ENCODE data around the gene GGT6. TPM values are rescaled to one million over a fixed set of nuclear protein-coding genes. Genes with fewer than 3 reads are reported as not detected.
A peak's percentile ranks its signal among the peaks of the same experiment; 100 is the strongest.

Gene GGT6
- total RNA-seq, 4 donors from 2014 or later, result 46.0 to 141 (median 68.5) TPM

DNA sequence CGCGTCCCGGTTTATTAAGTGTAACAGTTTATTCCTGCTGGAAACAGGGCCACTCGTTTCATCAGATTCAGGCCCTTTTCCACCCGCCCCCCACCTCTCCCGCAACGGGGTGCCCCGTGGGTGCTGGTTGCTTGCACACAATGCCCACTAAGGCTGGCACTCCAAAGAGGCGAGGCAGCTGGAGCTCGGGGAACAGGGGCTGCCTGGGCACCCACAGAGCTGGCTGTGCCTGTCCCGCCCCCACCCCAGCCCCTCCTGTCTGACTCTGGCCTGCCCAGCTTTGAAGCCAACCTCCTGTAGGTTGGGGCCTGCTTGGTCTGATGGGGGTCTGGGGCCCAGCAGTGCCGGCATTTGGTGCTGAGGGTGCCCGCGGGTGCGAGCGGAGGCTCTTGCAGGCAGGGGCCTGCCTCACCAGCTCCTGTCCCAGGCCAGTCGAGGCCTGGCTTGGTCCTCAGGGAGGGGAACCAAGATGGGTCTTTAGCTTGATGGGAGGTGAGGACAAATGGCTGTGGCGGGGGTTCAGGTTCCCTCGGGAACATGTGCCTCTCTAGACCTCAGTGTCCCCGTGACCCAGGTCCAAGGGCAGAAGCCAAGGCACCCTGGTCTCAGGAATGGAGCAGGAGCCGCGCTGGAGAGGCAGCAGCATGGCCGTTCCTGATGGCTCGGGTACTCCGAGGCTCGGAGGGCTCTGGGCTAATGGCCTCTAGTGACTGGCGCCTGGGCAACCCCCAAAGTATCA is 25.3 kb downstream of the GGT6 start:
- H3K9me3 ChIP-seq, result no peaks in the 10 kb centered on the region
- intact Hi-C loops (cut with DNase I), result no loop called here
- 32 to 54% methylated on average over 3 to 10 of the region's 27 CpGs for WGBS, 2 donors
- peak overlapping the region; percentile 24 to 85 (median 58) for H3K27ac ChIP-seq
- peaks cover 27 to 94% (median 58%) of the 10 kb centered on the region in 3 donors for H3K4me1 ChIP-seq
- no peak overlapping the region for H3K4me3 ChIP-seq
- no peak for DNase-seq
- peaks cover 5 to 40% (median 13%) of the 10 kb centered on the region in 3 donors for H3K36me3 ChIP-seq
- H3K27me3 ChIP-seq, result peaks cover 0 to 45% (median 0%) of the 10 kb centered on the region in 4 donors
- TF ChIP-seq, protein P1, sequence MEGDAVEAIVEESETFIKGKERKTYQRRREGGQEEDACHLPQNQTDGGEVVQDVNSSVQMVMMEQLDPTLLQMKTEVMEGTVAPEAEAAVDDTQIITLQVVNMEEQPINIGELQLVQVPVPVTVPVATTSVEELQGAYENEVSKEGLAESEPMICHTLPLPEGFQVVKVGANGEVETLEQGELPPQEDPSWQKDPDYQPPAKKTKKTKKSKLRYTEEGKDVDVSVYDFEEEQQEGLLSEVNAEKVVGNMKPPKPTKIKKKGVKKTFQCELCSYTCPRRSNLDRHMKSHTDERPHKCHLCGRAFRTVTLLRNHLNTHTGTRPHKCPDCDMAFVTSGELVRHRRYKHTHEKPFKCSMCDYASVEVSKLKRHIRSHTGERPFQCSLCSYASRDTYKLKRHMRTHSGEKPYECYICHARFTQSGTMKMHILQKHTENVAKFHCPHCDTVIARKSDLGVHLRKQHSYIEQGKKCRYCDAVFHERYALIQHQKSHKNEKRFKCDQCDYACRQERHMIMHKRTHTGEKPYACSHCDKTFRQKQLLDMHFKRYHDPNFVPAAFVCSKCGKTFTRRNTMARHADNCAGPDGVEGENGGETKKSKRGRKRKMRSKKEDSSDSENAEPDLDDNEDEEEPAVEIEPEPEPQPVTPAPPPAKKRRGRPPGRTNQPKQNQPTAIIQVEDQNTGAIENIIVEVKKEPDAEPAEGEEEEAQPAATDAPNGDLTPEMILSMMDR (IDR thresholded peaks at IDR 0.05), result no peak
- no peak for TF ChIP-seq POLR2A (IDR thresholded peaks at IDR 0.05)

DNA sequence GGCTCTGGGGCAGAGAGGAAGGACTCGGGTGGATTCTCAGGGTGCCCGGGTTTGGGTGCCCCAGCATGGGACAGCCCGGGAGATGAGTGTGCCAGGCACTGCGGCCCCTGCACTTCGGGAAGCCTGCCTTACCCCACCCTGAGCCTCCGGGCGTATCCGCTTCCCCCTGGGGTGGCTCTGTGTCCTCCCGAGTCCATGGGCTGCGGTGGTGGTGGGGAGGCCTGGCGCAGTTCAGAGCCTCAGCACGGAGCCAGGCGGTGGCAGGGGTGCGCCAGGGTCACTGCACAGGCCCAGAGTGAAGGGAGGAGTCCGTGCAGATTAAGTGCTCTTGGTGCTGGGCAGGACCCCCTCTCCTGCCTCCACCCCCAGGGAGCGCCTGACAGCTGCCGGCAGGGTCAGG is 25.9 kb downstream of the GGT6 start:
- peaks cover 2 to 34% (median 8%) of the 10 kb centered on the region in 3 donors for H3K36me3 ChIP-seq
- intact Hi-C loops (cut with DNase I), result no loop called here
- peaks cover 0 to 45% (median 0%) of the 10 kb centered on the region in 4 donors for H3K27me3 ChIP-seq
- no peaks in the 10 kb centered on the region for H3K9me3 ChIP-seq
- H3K4me3 ChIP-seq, result no peak overlapping the region
- DNase-seq, result no peak
- TF ChIP-seq, protein P1 (IDR thresholded peaks at IDR 0.05), result no peak
- no peak for TF ChIP-seq POLR2A (IDR thresholded peaks at IDR 0.05)
- peak overlapping the region; percentile 24 to 85 (median 58) for H3K27ac ChIP-seq
- H3K4me1 ChIP-seq, result peaks cover 27 to 94% (median 58%) of the 10 kb centered on the region in 3 donors
- WGBS, 2 donors, result 28 to 63% methylated on average over 3 to 6 of the region's 17 CpGs

DNA sequence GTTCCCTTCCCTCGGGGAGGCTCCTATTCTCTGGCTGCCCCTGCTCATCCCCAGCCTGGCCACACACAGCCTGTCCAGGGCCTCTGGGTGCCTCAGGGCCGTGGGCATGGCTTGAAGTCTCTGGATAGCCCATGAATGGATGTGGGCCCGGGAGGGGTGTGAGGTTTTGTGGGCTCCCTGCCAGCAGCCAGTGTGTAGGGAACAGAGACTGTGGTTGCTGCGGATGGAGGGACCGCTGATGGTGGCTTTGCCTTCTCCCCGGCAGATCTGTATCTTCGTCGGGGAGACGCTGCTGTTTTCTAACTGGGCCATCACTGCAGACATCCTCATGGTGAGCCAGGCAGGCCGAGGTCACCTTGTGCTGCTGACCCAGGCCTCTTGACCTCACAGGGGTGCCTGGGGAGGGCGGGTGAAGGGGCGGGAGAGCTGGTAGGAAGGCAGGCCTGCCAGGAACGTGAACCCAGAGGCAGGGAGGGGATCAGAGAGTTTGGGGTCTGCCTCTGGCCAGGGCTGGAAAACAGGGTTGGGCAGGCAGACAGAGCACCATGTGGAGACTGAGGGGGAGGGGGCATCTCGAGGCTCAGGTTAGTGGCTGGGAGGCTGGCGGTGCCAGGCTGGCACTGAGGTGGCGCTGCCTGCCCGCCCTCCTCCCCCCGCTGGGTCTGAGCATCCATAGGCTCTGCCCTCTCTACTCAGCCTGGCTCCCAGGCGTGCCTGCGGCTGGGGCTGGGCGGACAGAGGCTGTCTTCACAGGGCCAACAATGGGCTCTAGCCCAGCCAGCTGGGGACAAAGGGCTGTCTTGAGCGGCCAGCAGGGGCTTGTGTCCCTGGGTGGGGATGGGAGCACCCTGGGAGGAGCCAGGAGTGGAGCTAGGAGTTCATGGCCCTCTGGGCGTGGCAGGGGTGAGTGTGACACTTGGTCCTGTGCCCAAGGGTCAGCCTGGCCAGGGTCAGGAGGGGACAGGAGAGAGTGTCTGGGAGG is 26.6 kb downstream of the GGT6 start:
- Histone ChIP-seq H3K36me3 (peaks cover 0 to 27% (median 1%) of the 10 kb centered on the region in 3 donors), H3K4me3 (no peak overlapping the region), H3K27me3 (peaks cover 0 to 45% (median 0%) of the 10 kb centered on the region in 4 donors), H3K4me1 (peaks cover 27 to 94% (median 58%) of the 10 kb centered on the region in 3 donors), H3K27ac (peak overlapping the region; percentile 24 to 85 (median 58)), H3K9me3 (no peaks in the 10 kb centered on the region)
- 19 to 65% methylated on average over 6 to 9 of the region's 23 CpGs for WGBS, 2 donors
- DNase-seq, result no peak
- TF ChIP-seq, protein P1 (IDR thresholded peaks at IDR 0.05), result no peak
- TF ChIP-seq POLR2A (IDR thresholded peaks at IDR 0.05), result no peak
- intact Hi-C loops (cut with DNase I), result no loop called here

DNA sequence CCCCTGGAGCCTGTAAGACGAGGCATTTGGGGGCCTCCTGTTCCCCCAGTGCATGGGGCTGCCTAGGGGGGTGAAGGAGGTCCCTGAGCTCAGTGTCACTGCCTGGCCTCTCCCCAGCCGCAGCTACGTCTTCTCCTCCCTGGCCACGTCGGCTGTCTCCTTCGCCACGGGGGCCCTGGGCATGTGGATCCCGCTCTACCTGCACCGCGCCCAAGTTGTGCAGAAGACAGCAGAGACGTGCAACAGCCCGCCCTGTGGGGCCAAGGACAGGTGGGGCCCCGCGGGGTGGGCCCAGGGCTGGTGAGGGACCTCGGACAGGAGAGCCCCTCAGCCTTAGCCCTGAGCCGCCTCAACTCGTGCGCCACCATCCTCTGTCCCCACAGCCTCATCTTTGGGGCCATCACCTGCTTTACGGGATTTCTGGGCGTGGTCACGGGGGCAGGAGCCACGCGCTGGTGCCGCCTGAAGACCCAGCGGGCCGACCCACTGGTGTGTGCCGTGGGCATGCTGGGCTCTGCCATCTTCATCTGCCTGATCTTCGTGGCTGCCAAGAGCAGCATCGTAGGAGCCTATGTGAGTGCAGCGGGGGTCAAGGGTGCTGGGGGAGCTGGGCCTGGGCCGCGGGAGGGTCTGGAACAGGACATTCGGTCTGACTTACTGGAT is 27.4 kb downstream of the GGT6 start:
- WGBS, 2 donors, result 64 to 65% methylated on average over 6 to 7 of the region's 33 CpGs
- Histone ChIP-seq H3K4me3 (no peak overlapping the region), H3K9me3 (no peaks in the 10 kb centered on the region), H3K27me3 (peaks cover 0 to 45% (median 0%) of the 10 kb centered on the region in 4 donors), H3K36me3 (peaks cover 0 to 19% (median 0%) of the 10 kb centered on the region in 3 donors), H3K27ac (peak overlapping the region; percentile 24 to 85 (median 58)), H3K4me1 (peaks cover 25 to 89% (median 51%) of the 10 kb centered on the region in 3 donors)
- intact Hi-C loops (cut with DNase I), result no loop called here
- TF ChIP-seq, protein P1 (IDR thresholded peaks at IDR 0.05), result no peak
- no peak for TF ChIP-seq POLR2A (IDR thresholded peaks at IDR 0.05)
- DNase-seq, result no peak
